Measurements from ENCODE around the gene DMKN. TPM values are rescaled to one million over a fixed set of nuclear protein-coding genes. Genes with fewer than 3 reads are reported as not detected.

DMKN gene
- total and polyA plus RNA-seq, 2 donors (not counting 3 experiments of a cell fraction or from before 2014, with no cell fraction given) = not detected

- Histone ChIP-seq H3K27me3 (ENCODE audit: control insufficient read depth in 2 of 2, insufficient read depth in 2 of 2, low read length in 2 of 2) (peaks cover 4 to 9% of the 10 kb centered on the region in 2 experiments), H3K27ac (ENCODE audit: insufficient read depth, low read depth, low read length) (no peak overlapping the region), H3K79me2 (ENCODE audit: control insufficient read depth, insufficient read depth, low read length) (no peaks in the 10 kb centered on the region), H3K9ac (replicated peaks; ENCODE audit: extremely low read depth, insufficient read depth, low read length) (no peak overlapping the region), H3K4me1 (ENCODE audit: control insufficient read depth, extremely low read depth, insufficient read depth, low read length) (no peaks in the 10 kb centered on the region), H3K4me3 (replicated peaks in 1 of 3; ENCODE audit: insufficient read depth in 1 of 3, low read depth in 1 of 3, low read length in 3 of 3) (no peak overlapping the region), H4K20me1 (replicated peaks; ENCODE audit: control insufficient read depth, extremely low read depth, insufficient read depth, low read length) (no peaks in the 10 kb centered on the region), H3K4me2 (ENCODE audit: insufficient read depth, low read length) (no peak overlapping the region), H3K36me3 (ENCODE audit: control insufficient read depth in 2 of 2, extremely low read depth in 1 of 2, insufficient read depth in 2 of 2, low read length in 2 of 2) (no peaks in the 10 kb centered on the region), H3K9me3 (replicated peaks; ENCODE audit: control insufficient read depth, insufficient read depth, low read length) (no peaks in the 10 kb centered on the region), H3K9me1 (replicated peaks; ENCODE audit: control insufficient read depth, extremely low read depth, insufficient read depth, low read length) (no peaks in the 10 kb centered on the region), H2AFZ (ENCODE audit: low read depth, low read length) (no peak overlapping the region)
- BruUV-seq (replicated peaks) = no TSS peak
- ChIA-PET CTCF (interaction anchor here (0.9 kb wide), 1 partner anchor 13 kb away, joined by 3 read pairs; no protein-coding TSS in a partner anchor), POLR2A (no interaction called here)
- intact Hi-C loops (cut with micrococcal nuclease) = no loop called here
- dilution Hi-C loops (cut with MboI; ENCODE audit: extremely low pct_ligation_motif_present, low sequenced_read_pairs) = no loop called here
- DNase-seq (ENCODE audit: low read depth, low spot score) (no peak), FAIRE-seq (no peak)
- TF ChIP-seq GATA2 (IDR thresholded peaks at IDR 0.05; ENCODE audit: insufficient read depth, insufficient read length, low read depth, low read length) (no peak), EZH2 (IDR thresholded peaks at IDR 0.05; ENCODE audit: borderline replicate concordance, low read depth, low read length, severe bottlenecking) (no peak), FOS (IDR thresholded peaks at IDR 0.05; ENCODE audit: borderline replicate concordance, insufficient read depth, low read length) (no peak), POLR2A (IDR thresholded peaks at IDR 0.05; ENCODE audit: low read depth, low read length) (no peak), POLR2AphosphoS5 (IDR thresholded peaks at IDR 0.05; ENCODE audit: insufficient read depth, low read depth, low read length) (no peak), MAX (IDR thresholded peaks at IDR 0.05; ENCODE audit: insufficient read depth, insufficient read length) (no peak)
- TF ChIP-seq, protein P1, sequence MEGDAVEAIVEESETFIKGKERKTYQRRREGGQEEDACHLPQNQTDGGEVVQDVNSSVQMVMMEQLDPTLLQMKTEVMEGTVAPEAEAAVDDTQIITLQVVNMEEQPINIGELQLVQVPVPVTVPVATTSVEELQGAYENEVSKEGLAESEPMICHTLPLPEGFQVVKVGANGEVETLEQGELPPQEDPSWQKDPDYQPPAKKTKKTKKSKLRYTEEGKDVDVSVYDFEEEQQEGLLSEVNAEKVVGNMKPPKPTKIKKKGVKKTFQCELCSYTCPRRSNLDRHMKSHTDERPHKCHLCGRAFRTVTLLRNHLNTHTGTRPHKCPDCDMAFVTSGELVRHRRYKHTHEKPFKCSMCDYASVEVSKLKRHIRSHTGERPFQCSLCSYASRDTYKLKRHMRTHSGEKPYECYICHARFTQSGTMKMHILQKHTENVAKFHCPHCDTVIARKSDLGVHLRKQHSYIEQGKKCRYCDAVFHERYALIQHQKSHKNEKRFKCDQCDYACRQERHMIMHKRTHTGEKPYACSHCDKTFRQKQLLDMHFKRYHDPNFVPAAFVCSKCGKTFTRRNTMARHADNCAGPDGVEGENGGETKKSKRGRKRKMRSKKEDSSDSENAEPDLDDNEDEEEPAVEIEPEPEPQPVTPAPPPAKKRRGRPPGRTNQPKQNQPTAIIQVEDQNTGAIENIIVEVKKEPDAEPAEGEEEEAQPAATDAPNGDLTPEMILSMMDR (IDR thresholded peaks at IDR 0.05; ENCODE audit: extremely low read depth in 1 of 2, insufficient read depth in 1 of 2, low read depth in 1 of 2, low read length in 2 of 2) = no peak
Measured at GRCh38 chr19:35525873-35526272, 12.4 kb upstream of the DMKN start.

Data from endothelial cell of umbilical vein (primary cell).